Neural progenitor cell (in vitro differentiated cells): ENCODE data around the gene HP. TPM values are rescaled to one million over a fixed set of nuclear protein-coding genes. Genes with fewer than 3 reads are reported as not detected.

ENCODE experiments used
- DNase-seq: peaks from one replicate; pipeline ENCODE4 v3.0.0-alpha.2; 2016; ENCODE audit warnings: low spot score
- H2AFZ ChIP-seq: fragments of 200-600 bp; sonication (generic); replicated peaks from 2 replicates; pipeline ENCODE4 v1.6.1; 2016; ENCODE audit warnings: antibody characterized with exemption
- H3F3A ChIP-seq: fragments of 200-600 bp; sonication (generic); 2 replicates; pipeline ENCODE4 v1.6.1; 2016; ENCODE audit warnings: antibody characterized with exemption, low read depth
- H3K27ac ChIP-seq: fragments of 200-600 bp; sonication (generic); 2 replicates; pipeline ENCODE4 v1.5.1; 2016; ENCODE audit warnings: mild to moderate bottlenecking
- H3K27me3 ChIP-seq: fragments of 200-600 bp; sonication (generic); 2 replicates; pipeline ENCODE4 v1.6.1; 2016; ENCODE audit warnings: mild to moderate bottlenecking, moderate library complexity
- H3K36me3 ChIP-seq: fragments of 200-600 bp; sonication (generic); 2 replicates; pipeline ENCODE4 v1.5.1; 2016
- H3K4me1 ChIP-seq: fragments of 200-600 bp; sonication (generic); 2 replicates; pipeline ENCODE4 v1.6.1; 2016; ENCODE audit warnings: mixed run types
- H3K4me2 ChIP-seq: fragments of 200-600 bp; sonication (generic); 2 replicates; pipeline ENCODE4 v1.6.1; 2016
- H3K4me3 ChIP-seq: fragments of 200-600 bp; sonication (generic); 2 replicates; pipeline ENCODE4 v1.5.1; 2016
- H3K79me2 ChIP-seq: fragments of 200-600 bp; sonication (generic); 2 replicates; pipeline ENCODE4 v1.6.1; 2016; ENCODE audit warnings: low read depth
- H3K9ac ChIP-seq: fragments of 200-600 bp; sonication (generic); 2 replicates; pipeline ENCODE4 v1.6.1; 2016
- H3K9me3 ChIP-seq: fragments of 200-600 bp; sonication (generic); 2 replicates; pipeline ENCODE4 v1.5.1; 2016; ENCODE audit warnings: low read depth
- H4K20me1 ChIP-seq: fragments of 200-600 bp; sonication (generic); 2 replicates; pipeline ENCODE4 v1.6.1; 2016; ENCODE audit warnings: low read depth
- H3K27ac Mint-ChIP-seq: 3 replicates; pipeline ENCODE4 v1.8.0; 2021; ENCODE audit warnings: mixed read lengths
- H3K27me3 Mint-ChIP-seq: 2 replicates; pipeline ENCODE4 v1.8.0; 2022; ENCODE audit warnings: low read depth, mild to moderate bottlenecking, inconsistent platforms, moderate library complexity, mixed read lengths; ENCODE audit not compliant: insufficient read depth
- H3K36me3 Mint-ChIP-seq: 3 replicates; pipeline ENCODE4 v1.8.0; 2021; ENCODE audit warnings: mixed read lengths
- H3K4me1 Mint-ChIP-seq: 3 replicates; pipeline ENCODE4 v1.8.0; 2021; ENCODE audit warnings: mixed read lengths
- H3K4me3 Mint-ChIP-seq: 3 replicates; pipeline ENCODE4 v1.8.0; 2021; ENCODE audit warnings: mild to moderate bottlenecking, moderate library complexity, mixed read lengths
- H3K9me3 Mint-ChIP-seq: 3 replicates; pipeline ENCODE4 v1.8.0; 2020; ENCODE audit warnings: mixed read lengths
- CTCF ChIP-seq: fragments of 200-600 bp; sonication (generic); IDR thresholded peaks from 2 replicates; pipeline ENCODE4 v1.5.1; 2017; ENCODE audit warnings: antibody characterized with exemption, mild to moderate bottlenecking
- EZH2 ChIP-seq: fragments of 200-600 bp; sonication (generic); IDR thresholded peaks from 2 replicates; pipeline ENCODE4 v1.6.1; 2017; ENCODE audit warnings: antibody characterized with exemption, mild to moderate bottlenecking, moderate library complexity
- EZH2phosphoT487 ChIP-seq: fragments of 200-600 bp; sonication (generic); IDR thresholded peaks from 2 replicates; pipeline ENCODE4 v1.6.1; 2017; ENCODE audit warnings: antibody characterized with exemption
- total RNA-seq: library from RNA; depleted of rRNA; stranded (reverse); fragments of >200 nt; gene quantifications from 2 replicates; pipeline ENCODE4 v1.2.3, GENCODE V29; 2015; ENCODE audit warnings: low replicate concordance

The HP gene
- total RNA-seq, 1 donor from 2014 or later, result not detected

- H2AFZ ChIP-seq, result no peak overlapping the region
- no peaks in the 10 kb centered on the region for H3F3A ChIP-seq
- no peaks in the 10 kb centered on the region for H3K36me3 ChIP-seq
- Mint-ChIP-seq H3K9me3 (no peaks in the 10 kb centered on the region), H3K4me1 (peaks cover 11% of the 10 kb centered on the region), H3K27me3 (peaks cover 2% of the 10 kb centered on the region), H3K4me3 (no peak overlapping the region), H3K27ac (no peak overlapping the region), H3K36me3 (peaks cover 37% of the 10 kb centered on the region)
- no peak overlapping the region for H3K4me3 ChIP-seq
- TF ChIP-seq CTCF (no peak), EZH2 (no peak), EZH2phosphoT487 (no peak)
- H3K27ac ChIP-seq, result no peak overlapping the region
- no peak overlapping the region for H3K9ac ChIP-seq
- no peaks in the 10 kb centered on the region for H4K20me1 ChIP-seq
- H3K9me3 ChIP-seq, result no peaks in the 10 kb centered on the region
- H3K27me3 ChIP-seq, result no peaks in the 10 kb centered on the region
- no peak for DNase-seq
- no peaks in the 10 kb centered on the region for H3K4me1 ChIP-seq
- no peak overlapping the region for H3K4me2 ChIP-seq
- H3K79me2 ChIP-seq, result no peaks in the 10 kb centered on the region
Measured at GRCh38 chr16:72109300-72109699, 55.0 kb downstream of the HP start.

GRCh38 chr16:72109966-72110530, 55.7 kb downstream of the HP start:
- Mint-ChIP-seq H3K27ac (no peak overlapping the region), H3K9me3 (no peaks in the 10 kb centered on the region), H3K27me3 (peaks cover 2% of the 10 kb centered on the region), H3K4me1 (peaks cover 11% of the 10 kb centered on the region), H3K4me3 (no peak overlapping the region), H3K36me3 (peaks cover 39% of the 10 kb centered on the region)
- TF ChIP-seq CTCF (no peak), EZH2phosphoT487 (no peak), EZH2 (no peak)
- Histone ChIP-seq H3K4me3 (no peak overlapping the region), H4K20me1 (no peaks in the 10 kb centered on the region), H3K9me3 (no peaks in the 10 kb centered on the region), H3K4me1 (no peaks in the 10 kb centered on the region), H3K9ac (no peak overlapping the region), H3K36me3 (no peaks in the 10 kb centered on the region), H3F3A (no peaks in the 10 kb centered on the region), H3K4me2 (no peak overlapping the region), H3K79me2 (no peaks in the 10 kb centered on the region), H3K27ac (no peak overlapping the region), H3K27me3 (no peaks in the 10 kb centered on the region), H2AFZ (no peak overlapping the region)
- DNase-seq, result no peak

Other genes starting within 250 kb of the HP start
- 59.3 and 72.6 TPM in 2 replicates for gene AP1G1, start 245.7 kb upstream of the HP start, total RNA-seq
- gene ATXN1L, start 208.5 kb upstream of the HP start, total RNA-seq, result 19.8 and 26.4 TPM in 2 replicates
- 10.3 and 23.6 TPM in 2 replicates for gene ZNF821, start 170.3 kb upstream of the HP start, total RNA-seq
- gene IST1, start 159.0 kb upstream of the HP start, total RNA-seq, result 376 and 400 TPM in 2 replicates
- gene PKD1L3, start 54.1 kb upstream of the HP start, total RNA-seq, result 0.03 and 0.04 TPM in 2 replicates
- gene DHODH, start 45.8 kb upstream of the HP start, total RNA-seq, result 7.2 and 12.1 TPM in 2 replicates
- 0.37 TPM in 1 of 2 replicates, not detected in the other for gene HPR, start 8.7 kb downstream of the HP start, total RNA-seq
- gene TXNL4B, start 39.1 kb downstream of the HP start, total RNA-seq, result 12.0 and 23.4 TPM in 2 replicates
- gene DHX38, start 39.3 kb downstream of the HP start, total RNA-seq, result 31.6 and 53.2 TPM in 2 replicates
- 0.96 and 12.8 TPM in 2 replicates for gene PMFBP1, start 117.7 kb downstream of the HP start, total RNA-seq